Measurements from ENCODE around the gene GNPDA2.
A peak's percentile ranks its signal among the peaks of the same experiment; 100 is the strongest.
"Not testable (repeated sequence)": the region's sequence is repeated elsewhere in the genome, so short reads cannot be mapped to it uniquely, and the experiment has no call there.

GNPDA2 gene

GRCh38 chr4:44726038-44726871 lies at the start of gene GNPDA2:
Gene GNPDA2, minus strand, starts transcription at chr4:44726556. Its CDS starts 4,349 bp downstream, at chr4:44722207.
- ATAC-seq = peak; percentile 97
- H3K27ac Mint-ChIP-seq = peak within 1 kb of the TSS; percentile 89
- H3K27me3 Mint-ChIP-seq = no peaks in the 10 kb centered on the region
- H3K9me3 Mint-ChIP-seq = no peaks in the 10 kb centered on the region
- no peaks in the 10 kb centered on the region for H3K36me3 Mint-ChIP-seq
- peaks cover 36% of the 10 kb centered on the region for H3K4me1 Mint-ChIP-seq
- H3K4me3 Mint-ChIP-seq = peak within 1 kb of the TSS; percentile 93

GRCh38 chr4:44772340-44772739 lies 46.0 kb upstream of the GNPDA2 start:
- Mint-ChIP-seq H3K4me3 (no peak overlapping the region), H3K4me1 (no peaks in the 10 kb centered on the region), H3K36me3 (no peaks in the 10 kb centered on the region), H3K27me3 (peaks cover 6% of the 10 kb centered on the region), H3K9me3 (peaks cover 3% of the 10 kb centered on the region), H3K27ac (no peak overlapping the region)
- no peak for ATAC-seq

GRCh38 chr4:44771789-44772188 lies 45.4 kb upstream of the GNPDA2 start:
- peaks cover 6% of the 10 kb centered on the region for H3K27me3 Mint-ChIP-seq
- no peak overlapping the region for H3K4me3 Mint-ChIP-seq
- no peaks in the 10 kb centered on the region for H3K36me3 Mint-ChIP-seq
- H3K4me1 Mint-ChIP-seq = no peaks in the 10 kb centered on the region
- no peak overlapping the region for H3K27ac Mint-ChIP-seq
- H3K9me3 Mint-ChIP-seq = peaks cover 3% of the 10 kb centered on the region
- no peak for ATAC-seq

- Mint-ChIP-seq H3K4me1 (no peaks in the 10 kb centered on the region), H3K27me3 (peaks cover 22% of the 10 kb centered on the region), H3K36me3 (no peaks in the 10 kb centered on the region), H3K27ac (no peak overlapping the region), H3K9me3 (no peaks in the 10 kb centered on the region), H3K4me3 (no peak overlapping the region)
- ATAC-seq = no peak
Observed at GRCh38 chr4:44766453-44766852, 40.1 kb upstream of the GNPDA2 start.

GRCh38 chr4:44765116-44765515 lies 38.8 kb upstream of the GNPDA2 start:
- Mint-ChIP-seq H3K9me3 (no peaks in the 10 kb centered on the region), H3K27me3 (peaks cover 32% of the 10 kb centered on the region), H3K27ac (no peak overlapping the region), H3K4me3 (no peak overlapping the region), H3K4me1 (no peaks in the 10 kb centered on the region), H3K36me3 (no peaks in the 10 kb centered on the region)
- ATAC-seq = no peak

GRCh38 chr4:44761306-44761705 lies 35.0 kb upstream of the GNPDA2 start:
- Mint-ChIP-seq H3K27me3 (peaks cover 26% of the 10 kb centered on the region), H3K27ac (no peak overlapping the region), H3K4me1 (no peaks in the 10 kb centered on the region), H3K4me3 (no peak overlapping the region), H3K9me3 (no peaks in the 10 kb centered on the region), H3K36me3 (no peaks in the 10 kb centered on the region)
- ATAC-seq = no peak

- Mint-ChIP-seq H3K4me1 (no peaks in the 10 kb centered on the region), H3K4me3 (no peak overlapping the region), H3K36me3 (no peaks in the 10 kb centered on the region), H3K9me3 (no peaks in the 10 kb centered on the region), H3K27ac (no peak overlapping the region), H3K27me3 (peaks cover 26% of the 10 kb centered on the region)
- ATAC-seq = peak; percentile 45
Observed at GRCh38 chr4:44760142-44760898, 34.0 kb upstream of the GNPDA2 start.

- Mint-ChIP-seq H3K36me3 (no peaks in the 10 kb centered on the region), H3K27me3 (peaks cover 12% of the 10 kb centered on the region), H3K9me3 (no peaks in the 10 kb centered on the region), H3K27ac (no peak overlapping the region), H3K4me3 (no peak overlapping the region), H3K4me1 (no peaks in the 10 kb centered on the region)
- no peak for ATAC-seq
Observed at GRCh38 chr4:44756559-44756958, 30.2 kb upstream of the GNPDA2 start.

- Mint-ChIP-seq H3K27me3 (no peaks in the 10 kb centered on the region), H3K9me3 (no peaks in the 10 kb centered on the region), H3K36me3 (no peaks in the 10 kb centered on the region), H3K27ac (no peak overlapping the region), H3K4me1 (peaks cover 10% of the 10 kb centered on the region), H3K4me3 (no peak overlapping the region)
- no peak for ATAC-seq
Observed at GRCh38 chr4:44740201-44740600, 13.8 kb upstream of the GNPDA2 start.

GRCh38 chr4:44738615-44739014 lies 12.3 kb upstream of the GNPDA2 start:
- no peak for ATAC-seq
- Mint-ChIP-seq H3K4me1 (peaks cover 10% of the 10 kb centered on the region), H3K9me3 (no peaks in the 10 kb centered on the region), H3K27me3 (peaks cover 14% of the 10 kb centered on the region), H3K4me3 (no peak overlapping the region), H3K27ac (no peak overlapping the region), H3K36me3 (no peaks in the 10 kb centered on the region)

- H3K27ac Mint-ChIP-seq = no peak overlapping the region
- no peak overlapping the region for H3K4me3 Mint-ChIP-seq
- no peak for ATAC-seq
- H3K4me1 Mint-ChIP-seq = peaks cover 10% of the 10 kb centered on the region
- no peaks in the 10 kb centered on the region for H3K9me3 Mint-ChIP-seq
- H3K36me3 Mint-ChIP-seq = no peaks in the 10 kb centered on the region
- peaks cover 15% of the 10 kb centered on the region for H3K27me3 Mint-ChIP-seq
Observed at GRCh38 chr4:44736900-44737299, 10.5 kb upstream of the GNPDA2 start.

- H3K27ac Mint-ChIP-seq, H3K27me3 Mint-ChIP-seq, H3K36me3 Mint-ChIP-seq, H3K4me3 Mint-ChIP-seq, H3K9me3 Mint-ChIP-seq, ATAC-seq: not testable (repeated sequence)
- peaks cover 24% of the 10 kb centered on the region for H3K4me1 Mint-ChIP-seq
Observed at GRCh38 chr4:44728694-44729093, 2.3 kb upstream of the GNPDA2 start.

- Mint-ChIP-seq H3K36me3 (no peaks in the 10 kb centered on the region), H3K4me3 (no peak overlapping the region), H3K9me3 (no peaks in the 10 kb centered on the region), H3K4me1 (peaks cover 34% of the 10 kb centered on the region), H3K27ac (peak overlapping the region; percentile 89), H3K27me3 (no peaks in the 10 kb centered on the region)
- ATAC-seq = no peak
Observed at GRCh38 chr4:44727471-44727870, 1.1 kb upstream of the GNPDA2 start.

- Mint-ChIP-seq H3K27me3 (no peaks in the 10 kb centered on the region), H3K4me1 (peaks cover 42% of the 10 kb centered on the region), H3K36me3 (peaks cover 4% of the 10 kb centered on the region), H3K27ac (peak overlapping the region; percentile 89), H3K9me3 (no peaks in the 10 kb centered on the region), H3K4me3 (peak overlapping the region; percentile 93)
- ATAC-seq = no peak
Observed at GRCh38 chr4:44725726-44726037, 674 bp downstream of the GNPDA2 start.

GRCh38 chr4:44725166-44725565 lies 1.2 kb downstream of the GNPDA2 start:
- peak overlapping the region; percentile 89 for H3K27ac Mint-ChIP-seq
- ATAC-seq = no peak
- H3K4me3 Mint-ChIP-seq = peak overlapping the region; percentile 93
- H3K9me3 Mint-ChIP-seq = no peaks in the 10 kb centered on the region
- peaks cover 47% of the 10 kb centered on the region for H3K4me1 Mint-ChIP-seq
- H3K36me3 Mint-ChIP-seq = peaks cover 10% of the 10 kb centered on the region
- H3K27me3 Mint-ChIP-seq = no peaks in the 10 kb centered on the region

- H3K9me3 Mint-ChIP-seq = no peaks in the 10 kb centered on the region
- H3K27me3 Mint-ChIP-seq = no peaks in the 10 kb centered on the region
- no peak overlapping the region for H3K4me3 Mint-ChIP-seq
- peaks cover 42% of the 10 kb centered on the region for H3K4me1 Mint-ChIP-seq
- peaks cover 11% of the 10 kb centered on the region for H3K36me3 Mint-ChIP-seq
- no peak for ATAC-seq
- H3K27ac Mint-ChIP-seq = no peak overlapping the region
Observed at GRCh38 chr4:44722001-44722400, 4.4 kb downstream of the GNPDA2 start.
